Kidney capillary endothelial cell (primary cell): ENCODE data around the gene GPR137.
A peak's percentile ranks its signal among the peaks of the same experiment; 100 is the strongest.

Source experiments
- DNase-seq: peaks from one replicate; pipeline ENCODE4 v3.0.0-alpha.2; 2018; ENCODE audit warnings: low spot score

The GPR137 gene

GRCh38 chr11:64264371-64264852 lies 21.2 kb upstream of the GPR137 start:
- no peak for DNase-seq

- DNase-seq = no peak
These were observed 20.2 kb upstream of the GPR137 start for GRCh38 chr11:64265176-64266160.

GRCh38 chr11:64266339-64266738 lies 19.3 kb upstream of the GPR137 start:
- no peak for DNase-seq

- DNase-seq = peak; percentile 30
These were observed 18.3 kb upstream of the GPR137 start for GRCh38 chr11:64267207-64267945.

- DNase-seq = peak; percentile 42
These were observed 17.4 kb upstream of the GPR137 start for GRCh38 chr11:64268025-64268892.

- peak; percentile 21 for DNase-seq
These were observed 16.6 kb upstream of the GPR137 start for GRCh38 chr11:64268893-64269539.

- peak; percentile 97 for DNase-seq
These were observed 16.0 kb upstream of the GPR137 start for GRCh38 chr11:64269540-64270220.

- no peak for DNase-seq
These were observed 10.4 kb upstream of the GPR137 start for GRCh38 chr11:64275031-64275800.

GRCh38 chr11:64275841-64276240 lies 9.8 kb upstream of the GPR137 start:
- no peak for DNase-seq

- DNase-seq = no peak
These were observed 8.8 kb upstream of the GPR137 start for GRCh38 chr11:64276653-64277431.

- no peak for DNase-seq
These were observed 7.0 kb upstream of the GPR137 start for GRCh38 chr11:64278576-64279190.

- DNase-seq = no peak
These were observed 3.5 kb upstream of the GPR137 start for GRCh38 chr11:64281957-64282770.

- no peak for DNase-seq
These were observed 2.6 kb upstream of the GPR137 start for GRCh38 chr11:64283092-64283491.

- DNase-seq = peak; percentile 89
These were observed 1.3 kb upstream of the GPR137 start, which contains the start of gene BAD for GRCh38 chr11:64284048-64284961. TSS of gene BAD (minus strand) at chr11:64284665. CDS start at chr11:64284368, 297 bp downstream.

GRCh38 chr11:64285885-64286800 lies 495 bp downstream of the GPR137 start:
- DNase-seq = no peak

- no peak for DNase-seq
These were observed 1.1 kb downstream of the GPR137 start for GRCh38 chr11:64286801-64287159.
